ENCODE measurements around the gene OR1D5. TPM values are rescaled to one million over a fixed set of nuclear protein-coding genes. Genes with fewer than 3 reads are reported as not detected.

The OR1D5 gene
- polyA plus RNA-seq, 1 of the 3 experiments (the other 2 are of a cell fraction) = not detected

DNA sequence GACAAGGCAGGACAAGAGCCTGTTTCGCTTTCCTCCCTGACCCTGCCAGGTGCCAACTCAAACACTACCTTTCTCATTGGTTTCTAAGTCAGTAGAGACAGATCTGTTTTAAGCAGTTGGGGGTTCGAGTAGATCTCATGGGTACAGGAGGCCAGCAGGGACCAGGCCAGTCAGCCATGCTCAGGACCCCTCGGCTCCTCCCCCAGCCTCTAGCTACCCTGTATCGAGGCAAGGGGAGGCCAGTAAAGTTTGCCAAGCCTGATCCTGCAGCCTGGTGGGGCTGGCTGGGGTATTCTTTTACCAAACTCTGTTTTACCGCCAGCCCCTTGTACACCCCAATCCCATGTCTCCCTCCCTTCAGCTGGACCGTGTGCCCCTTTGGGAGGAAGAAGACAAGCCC lies 26.6 kb downstream of the OR1D5 start:
- POLR2A ChIA-PET = interaction anchor here (1.5 kb wide), 1 partner anchor 11 kb away, joined by 3 read pairs; no protein-coding TSS in a partner anchor
- 83% methylated on average over 5 of the region's 6 CpGs for WGBS (ENCODE audit: low lambda C conversion rate)
- H3K36me3 ChIP-seq (replicated peaks in 1 of 2; ENCODE audit: control insufficient read depth in 1 of 2, insufficient read depth in 2 of 2, low read length in 1 of 2) = no peaks in the 10 kb centered on the region

DNA sequence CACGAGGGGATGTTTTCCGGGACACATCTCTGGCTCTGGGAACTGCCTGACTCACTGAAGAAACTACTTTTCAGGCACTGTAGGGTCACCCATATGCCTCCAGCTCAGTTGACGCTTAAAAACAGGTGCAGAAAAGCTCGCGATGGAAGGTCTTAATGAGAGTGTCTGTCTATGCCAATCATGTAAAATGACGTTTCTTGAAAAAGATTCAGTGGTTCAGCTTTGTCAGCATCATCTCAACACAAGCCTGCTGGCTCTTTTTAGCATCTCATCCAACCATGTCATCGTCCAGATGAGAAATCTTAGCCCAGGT lies 27.5 kb downstream of the OR1D5 start:
- DNase-seq = no peak
- Histone ChIP-seq H3K4me1 (ENCODE audit: control insufficient read depth in 1 of 2, insufficient read depth in 2 of 2, low read depth in 1 of 2, low read length in 1 of 2) (no peaks in the 10 kb centered on the region), H3K27ac (ENCODE audit: low read depth in 2 of 2, low read length in 1 of 2) (no peak overlapping the region), H3K79me2 (ENCODE audit: insufficient read depth) (no peaks in the 10 kb centered on the region), H3F3A (replicated peaks; ENCODE audit: insufficient read depth) (no peaks in the 10 kb centered on the region), H3K9me3 (no peaks in the 10 kb centered on the region), H3K36me3 (replicated peaks in 1 of 2; ENCODE audit: control insufficient read depth in 1 of 2, insufficient read depth in 2 of 2, low read length in 1 of 2) (peaks cover 1 to 2% of the 10 kb centered on the region in 2 experiments), H4K20me1 (ENCODE audit: insufficient read depth) (no peaks in the 10 kb centered on the region), H3K9me2 (no peaks in the 10 kb centered on the region), H3K27me3 (ENCODE audit: insufficient read depth) (no peaks in the 10 kb centered on the region), H2AFZ (ENCODE audit: low read depth) (no peak overlapping the region), H3K4me2 (no peak overlapping the region), H3K4me3 (ENCODE audit: low read depth in 2 of 2, low read length in 1 of 2) (no peak overlapping the region), H3K9ac (no peak overlapping the region)
- 87% methylated on average over 7 of the region's 7 CpGs for WGBS (ENCODE audit: low lambda C conversion rate)
- ChIA-PET POLR2A (interaction anchor here (1.5 kb wide), 1 partner anchor 12 kb away, joined by 3 read pairs; no protein-coding TSS in a partner anchor), CTCF (interaction anchor here (1.3 to 3.2 kb wide), 5 partner anchors 13 to 250 kb away, joined by 3 to 18 read pairs (median 5); no protein-coding TSS in a partner anchor)
- TF ChIP-seq GABPA (IDR thresholded peaks at IDR 0.05; ENCODE audit: low read depth) = no peak
- TF ChIP-seq, protein P1, sequence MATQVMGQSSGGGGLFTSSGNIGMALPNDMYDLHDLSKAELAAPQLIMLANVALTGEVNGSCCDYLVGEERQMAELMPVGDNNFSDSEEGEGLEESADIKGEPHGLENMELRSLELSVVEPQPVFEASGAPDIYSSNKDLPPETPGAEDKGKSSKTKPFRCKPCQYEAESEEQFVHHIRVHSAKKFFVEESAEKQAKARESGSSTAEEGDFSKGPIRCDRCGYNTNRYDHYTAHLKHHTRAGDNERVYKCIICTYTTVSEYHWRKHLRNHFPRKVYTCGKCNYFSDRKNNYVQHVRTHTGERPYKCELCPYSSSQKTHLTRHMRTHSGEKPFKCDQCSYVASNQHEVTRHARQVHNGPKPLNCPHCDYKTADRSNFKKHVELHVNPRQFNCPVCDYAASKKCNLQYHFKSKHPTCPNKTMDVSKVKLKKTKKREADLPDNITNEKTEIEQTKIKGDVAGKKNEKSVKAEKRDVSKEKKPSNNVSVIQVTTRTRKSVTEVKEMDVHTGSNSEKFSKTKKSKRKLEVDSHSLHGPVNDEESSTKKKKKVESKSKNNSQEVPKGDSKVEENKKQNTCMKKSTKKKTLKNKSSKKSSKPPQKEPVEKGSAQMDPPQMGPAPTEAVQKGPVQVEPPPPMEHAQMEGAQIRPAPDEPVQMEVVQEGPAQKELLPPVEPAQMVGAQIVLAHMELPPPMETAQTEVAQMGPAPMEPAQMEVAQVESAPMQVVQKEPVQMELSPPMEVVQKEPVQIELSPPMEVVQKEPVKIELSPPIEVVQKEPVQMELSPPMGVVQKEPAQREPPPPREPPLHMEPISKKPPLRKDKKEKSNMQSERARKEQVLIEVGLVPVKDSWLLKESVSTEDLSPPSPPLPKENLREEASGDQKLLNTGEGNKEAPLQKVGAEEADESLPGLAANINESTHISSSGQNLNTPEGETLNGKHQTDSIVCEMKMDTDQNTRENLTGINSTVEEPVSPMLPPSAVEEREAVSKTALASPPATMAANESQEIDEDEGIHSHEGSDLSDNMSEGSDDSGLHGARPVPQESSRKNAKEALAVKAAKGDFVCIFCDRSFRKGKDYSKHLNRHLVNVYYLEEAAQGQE (IDR thresholded peaks at IDR 0.05; ENCODE audit: low read depth, low read length) = no peak
- TF ChIP-seq TEAD4 (IDR thresholded peaks at IDR 0.05; ENCODE audit: borderline replicate concordance, insufficient read depth) = no peak

More for the DNA sequence above, 26.6 kb downstream of the OR1D5 start:
- DNase-seq = no peak
- CTCF ChIA-PET = interaction anchor here (0.6 to 3.2 kb wide), 5 partner anchors 12 to 583 kb away, joined by 3 to 18 read pairs (median 4); no protein-coding TSS in a partner anchor
- Histone ChIP-seq H3K9me2 (no peaks in the 10 kb centered on the region), H3F3A (replicated peaks; ENCODE audit: insufficient read depth) (no peaks in the 10 kb centered on the region), H3K9me3 (no peaks in the 10 kb centered on the region), H3K4me1 (ENCODE audit: control insufficient read depth in 1 of 2, insufficient read depth in 2 of 2, low read depth in 1 of 2, low read length in 1 of 2) (no peaks in the 10 kb centered on the region), H2AFZ (ENCODE audit: low read depth) (no peak overlapping the region), H3K4me2 (no peak overlapping the region), H3K27ac (ENCODE audit: low read depth in 2 of 2, low read length in 1 of 2) (no peak overlapping the region), H3K27me3 (ENCODE audit: insufficient read depth) (no peaks in the 10 kb centered on the region), H4K20me1 (ENCODE audit: insufficient read depth) (no peaks in the 10 kb centered on the region), H3K9ac (no peak overlapping the region), H3K79me2 (ENCODE audit: insufficient read depth) (no peaks in the 10 kb centered on the region), H3K4me3 (ENCODE audit: low read depth in 2 of 2, low read length in 1 of 2) (no peak overlapping the region)
- TF ChIP-seq, protein P2, sequence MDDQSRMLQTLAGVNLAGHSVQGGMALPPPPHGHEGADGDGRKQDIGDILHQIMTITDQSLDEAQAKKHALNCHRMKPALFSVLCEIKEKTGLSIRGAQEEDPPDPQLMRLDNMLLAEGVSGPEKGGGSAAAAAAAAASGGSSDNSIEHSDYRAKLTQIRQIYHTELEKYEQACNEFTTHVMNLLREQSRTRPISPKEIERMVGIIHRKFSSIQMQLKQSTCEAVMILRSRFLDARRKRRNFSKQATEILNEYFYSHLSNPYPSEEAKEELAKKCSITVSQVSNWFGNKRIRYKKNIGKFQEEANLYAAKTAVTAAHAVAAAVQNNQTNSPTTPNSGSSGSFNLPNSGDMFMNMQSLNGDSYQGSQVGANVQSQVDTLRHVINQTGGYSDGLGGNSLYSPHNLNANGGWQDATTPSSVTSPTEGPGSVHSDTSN (IDR thresholded peaks at IDR 0.05) = no peak
- no peak for TF ChIP-seq GABPA (IDR thresholded peaks at IDR 0.05; ENCODE audit: low read depth)
- TF ChIP-seq FOXM1 (IDR thresholded peaks at IDR 0.05; ENCODE audit: low read depth) = no peak
- no peak for TF ChIP-seq NRF1 (IDR thresholded peaks at IDR 0.05; ENCODE audit: low read depth, low read length)
- TF ChIP-seq, protein P1 (IDR thresholded peaks at IDR 0.05; ENCODE audit: low read depth, low read length) = no peak
- no peak for TF ChIP-seq JUND (IDR thresholded peaks at IDR 0.05)
- no peak for TF ChIP-seq EZH2phosphoT487 (IDR thresholded peaks at IDR 0.05; ENCODE audit: borderline replicate concordance, low read depth)
- no peak for TF ChIP-seq RCOR1 (IDR thresholded peaks at IDR 0.05; ENCODE audit: low read length)
- TF ChIP-seq, protein P3, sequence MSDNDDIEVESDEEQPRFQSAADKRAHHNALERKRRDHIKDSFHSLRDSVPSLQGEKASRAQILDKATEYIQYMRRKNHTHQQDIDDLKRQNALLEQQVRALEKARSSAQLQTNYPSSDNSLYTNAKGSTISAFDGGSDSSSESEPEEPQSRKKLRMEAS (IDR thresholded peaks at IDR 0.05; ENCODE audit: low read depth) = no peak
- no peak for TF ChIP-seq EP300 (IDR thresholded peaks at IDR 0.05; ENCODE audit: borderline replicate concordance in 1 of 2, low read depth in 1 of 2, low read length in 1 of 2)
- TF ChIP-seq RFX5 (IDR thresholded peaks at IDR 0.05; ENCODE audit: low read length) = no peak

Data from SK-N-SH (cell line).